Kidney epithelial cell (primary cell): ENCODE measurements around the gene MCRIP2. TPM values are rescaled to one million over a fixed set of nuclear protein-coding genes. Genes with fewer than 3 reads are reported as not detected.

ENCODE experiments used
- DNase-seq: peaks from one replicate; pipeline ENCODE4 v3.0.0-alpha.2; 2010; ENCODE audit warnings: low read depth
- H3K27me3 ChIP-seq: 2 replicates; pipeline ENCODE4 v1.6.0; 2011; ENCODE audit warnings: low read length; ENCODE audit not compliant: control insufficient read depth, insufficient read depth
- H3K36me3 ChIP-seq: 2 replicates; pipeline ENCODE4 v1.5.1; 2011; ENCODE audit warnings: low read length; ENCODE audit not compliant: control insufficient read depth, insufficient read depth
- H3K4me3 ChIP-seq: 2 replicates; pipeline ENCODE4 v1.5.1; 2011; ENCODE audit warnings: low read depth, mild to moderate bottlenecking, control low read depth, low read length
- CTCF ChIP-seq: IDR thresholded peaks from 2 replicates; pipeline ENCODE4 v1.5.1; 2011; ENCODE audit warnings: mild to moderate bottlenecking, moderate library complexity, low read length, control low read depth, inconsistent platforms; ENCODE audit not compliant: insufficient read depth, poor library complexity, severe bottlenecking
- total RNA-seq: library from RNA; depleted of rRNA; stranded (reverse); fragments of >200 nt; gene quantifications from 2 replicates; pipeline ENCODE4 v1.2.3, GENCODE V29; 2015

Gene MCRIP2
- total RNA-seq, 1 donor from 2014 or later, result 59.8 TPM

GRCh38 chr16:693766-694165 is 52.1 kb downstream of the MCRIP2 start:
- TF ChIP-seq CTCF, result no peak
- no peak overlapping the region for H3K4me3 ChIP-seq
- peaks cover 42% of the 10 kb centered on the region for H3K27me3 ChIP-seq
- no peaks in the 10 kb centered on the region for H3K36me3 ChIP-seq
- no peak for DNase-seq

GRCh38 chr16:694187-694862 is 52.7 kb downstream of the MCRIP2 start:
- TF ChIP-seq CTCF, result no peak
- Histone ChIP-seq H3K4me3 (no peak overlapping the region), H3K27me3 (peaks cover 47% of the 10 kb centered on the region), H3K36me3 (no peaks in the 10 kb centered on the region)
- no peak for DNase-seq

- DNase-seq, result no peak
- Histone ChIP-seq H3K27me3 (peaks cover 53% of the 10 kb centered on the region), H3K4me3 (no peak overlapping the region), H3K36me3 (no peaks in the 10 kb centered on the region)
- no peak for TF ChIP-seq CTCF
Measured at GRCh38 chr16:694863-695354, 53.3 kb downstream of the MCRIP2 start.

- TF ChIP-seq CTCF, result no peak
- Histone ChIP-seq H3K36me3 (no peaks in the 10 kb centered on the region), H3K27me3 (peaks cover 59% of the 10 kb centered on the region), H3K4me3 (no peak overlapping the region)
- DNase-seq, result no peak
Measured at GRCh38 chr16:695355-696089, 53.9 kb downstream of the MCRIP2 start.

Other genes with a start within 250 kb of the MCRIP2 start
- gene NME4, start 244.6 kb upstream of the MCRIP2 start, total RNA-seq, result 97.2 and 126 TPM in 2 replicates
- gene DECR2, start 239.9 kb upstream of the MCRIP2 start, total RNA-seq, result 15.1 and 27.0 TPM in 2 replicates
- 34.5 and 36.2 TPM in 2 replicates for gene RAB11FIP3, start 216.2 kb upstream of the MCRIP2 start, total RNA-seq
- 47.1 and 54.5 TPM in 2 replicates for gene CAPN15, start 114.1 kb upstream of the MCRIP2 start, total RNA-seq
- gene PRR35, start 81.4 kb upstream of the MCRIP2 start, total RNA-seq, result not detected in 2 replicates
- 0.46 and 2.3 TPM in 2 replicates for gene NHLRC4, start 74.8 kb upstream of the MCRIP2 start, total RNA-seq
- 54.9 and 63.1 TPM in 2 replicates for gene PIGQ, start 71.9 kb upstream of the MCRIP2 start, total RNA-seq
- 16.5 and 26.9 TPM in 2 replicates for gene RAB40C, start 51.8 kb upstream of the MCRIP2 start, total RNA-seq
- 0.08 TPM in 1 of 2 replicates, not detected in the other for gene WFIKKN1, start 10.8 kb upstream of the MCRIP2 start, total RNA-seq
- gene METTL26, start 5.5 kb upstream of the MCRIP2 start, total RNA-seq, result 170 and 203 TPM in 2 replicates
- 17.0 and 21.0 TPM in 2 replicates for gene WDR90, start 7.5 kb downstream of the MCRIP2 start, total RNA-seq
- 68.0 and 76.8 TPM in 2 replicates for gene RHOT2, start 26.3 kb downstream of the MCRIP2 start, total RNA-seq
- gene RHBDL1, start 33.8 kb downstream of the MCRIP2 start, total RNA-seq, result 0.88 and 0.96 TPM in 2 replicates
- 133 and 179 TPM in 2 replicates for gene STUB1, start 38.6 kb downstream of the MCRIP2 start, total RNA-seq
- gene JMJD8, start 42.5 kb downstream of the MCRIP2 start, total RNA-seq, result 59.4 and 72.8 TPM in 2 replicates
- 22.0 and 23.9 TPM in 2 replicates for gene WDR24, start 48.6 kb downstream of the MCRIP2 start, total RNA-seq
- gene FBXL16, start 64.0 kb downstream of the MCRIP2 start, total RNA-seq, result 0.17 and 0.82 TPM in 2 replicates
- 116 and 161 TPM in 2 replicates for gene METRN, start 73.3 kb downstream of the MCRIP2 start, total RNA-seq
- 42.4 and 61.9 TPM in 2 replicates for gene ANTKMT, start 79.3 kb downstream of the MCRIP2 start, total RNA-seq
- gene CCDC78, start 84.6 kb downstream of the MCRIP2 start, total RNA-seq, result 2.5 and 6.1 TPM in 2 replicates
- 17.7 and 18.8 TPM in 2 replicates for gene HAGHL, start 85.3 kb downstream of the MCRIP2 start, total RNA-seq
- 34.5 and 40.3 TPM in 2 replicates for gene CIAO3, start 99.2 kb downstream of the MCRIP2 start, total RNA-seq
- 8.6 and 14.2 TPM in 2 replicates for gene MSLN, start 118.9 kb downstream of the MCRIP2 start, total RNA-seq
- 42.0 and 51.7 TPM in 2 replicates for gene RPUSD1, start 146.6 kb downstream of the MCRIP2 start, total RNA-seq
- 20.8 and 23.9 TPM in 2 replicates for gene CHTF18, start 146.8 kb downstream of the MCRIP2 start, total RNA-seq
- not detected in 2 replicates for gene GNG13, start 158.9 kb downstream of the MCRIP2 start, total RNA-seq